ENCODE data around the gene ATG4D.

Gene ATG4D

DNA sequence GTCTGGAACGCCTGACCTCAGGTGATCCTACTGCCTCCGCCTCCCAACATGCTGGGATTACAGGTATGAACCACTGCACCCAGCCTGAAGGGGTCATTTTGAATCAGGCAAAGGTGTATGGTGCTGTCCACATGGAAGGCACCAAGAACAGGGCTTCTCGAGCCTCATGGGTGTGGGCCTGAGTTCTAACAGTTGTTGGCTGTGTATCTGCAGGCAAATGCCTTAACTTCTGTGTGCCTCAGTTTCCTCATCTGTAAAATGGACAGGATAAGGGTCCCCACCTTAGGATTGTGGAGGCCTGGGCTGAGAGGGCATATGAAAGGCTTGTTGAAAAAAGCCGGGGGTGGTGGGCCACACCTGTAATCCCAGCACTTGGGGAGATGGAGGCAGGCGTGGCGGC lies 34.2 kb downstream of the ATG4D start:
- H3K14ac ChIP-seq (ENCODE audit: low read length in 2 of 2), result no peak overlapping the region
- peaks cover 0 to 7% of the 10 kb centered on the region in 2 experiments for H3K27me3 ChIP-seq (ENCODE audit: control insufficient read depth in 1 of 2, insufficient read depth in 1 of 2, low read length in 2 of 2)
- H2BK5ac ChIP-seq (ENCODE audit: low read depth, low read length, poor library complexity, severe bottlenecking), result no peak overlapping the region
- no peak overlapping the region for H3K18ac ChIP-seq (ENCODE audit: low read depth in 1 of 2, low read length in 2 of 2)
- no peak overlapping the region for H3K4me3 ChIP-seq (ENCODE audit: insufficient read depth in 1 of 2, low read depth in 1 of 2, low read length in 2 of 2)
- H3K4ac ChIP-seq (ENCODE audit: low read depth in 1 of 2, low read length in 2 of 2), result no peak overlapping the region
- H2AFZ ChIP-seq (ENCODE audit: low read depth, low read length), result no peak overlapping the region
- H3K27ac ChIP-seq (ENCODE audit: low read length, poor library complexity, severe bottlenecking), result no peak overlapping the region
- peaks cover 6% of the 10 kb centered on the region for H3K79me1 ChIP-seq (replicated peaks; ENCODE audit: low read length, poor library complexity, severe bottlenecking)
- no peak overlapping the region for H2BK120ac ChIP-seq (ENCODE audit: low read depth, low read length)
- 95% methylated on average over 6 of the region's 6 CpGs for WGBS
- no peak overlapping the region for H4K91ac ChIP-seq (ENCODE audit: low read length)
- no peak overlapping the region for H4K8ac ChIP-seq (ENCODE audit: low read length)
- no peak overlapping the region for H3K4me2 ChIP-seq (ENCODE audit: low read length, poor library complexity, severe bottlenecking)
- no peaks in the 10 kb centered on the region for H3K9me3 ChIP-seq (ENCODE audit: control insufficient read depth, low read length)
- H3K4me1 ChIP-seq (ENCODE audit: control insufficient read depth, insufficient read depth, low read depth, low read length), result peaks cover 9% of the 10 kb centered on the region
- no peak overlapping the region for H3K23ac ChIP-seq (ENCODE audit: low read length in 2 of 2)
- H2BK15ac ChIP-seq (ENCODE audit: low read depth, poor library complexity, severe bottlenecking), result no peak overlapping the region
- H2AK5ac ChIP-seq (ENCODE audit: low read length, severe bottlenecking), result no peak overlapping the region
- H3K36me3 ChIP-seq (ENCODE audit: control insufficient read depth in 1 of 2, insufficient read depth in 2 of 2, low read depth in 1 of 2, low read length in 2 of 2), result no peaks in the 10 kb centered on the region
- H3K9ac ChIP-seq (ENCODE audit: low read length), result no peak overlapping the region
- H2BK12ac ChIP-seq (ENCODE audit: low read length in 2 of 2), result no peak overlapping the region
- no peak for DNase-seq

DNA sequence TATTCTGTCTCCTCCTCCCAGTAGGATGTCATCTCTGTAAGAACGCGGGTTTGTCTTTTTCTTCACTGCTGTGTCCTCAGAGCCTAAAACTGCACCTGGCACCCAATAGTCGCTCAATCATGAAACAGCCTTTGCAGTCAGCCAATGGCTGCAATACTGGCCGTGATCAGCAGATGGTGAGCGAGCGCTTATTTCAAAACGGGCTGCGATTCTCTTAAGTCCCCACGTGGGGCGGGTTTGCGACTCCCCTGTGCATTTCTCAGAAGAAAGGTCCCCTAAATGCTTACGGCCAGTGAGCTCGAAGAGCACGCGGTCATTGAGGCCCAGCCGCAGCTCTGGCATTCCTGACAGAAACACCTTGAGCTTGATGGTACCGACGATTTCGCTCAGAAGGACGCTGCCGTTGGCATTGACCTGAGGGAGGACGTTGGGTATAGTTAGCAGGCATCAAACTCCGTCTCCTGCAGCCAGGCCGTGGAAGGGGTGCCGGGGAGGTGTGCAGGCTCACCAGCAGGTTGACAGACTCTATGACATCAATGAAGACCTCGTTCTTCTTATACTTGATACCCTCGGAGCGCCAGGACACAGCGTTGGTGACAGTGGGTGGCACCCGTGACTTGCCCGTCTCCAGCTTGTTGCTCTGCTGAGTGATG lies 37.4 kb downstream of the ATG4D start:
- H3K23ac ChIP-seq (ENCODE audit: low read length in 2 of 2), result no peak overlapping the region
- peak; percentile 89 for DNase-seq
- H2AK5ac ChIP-seq (ENCODE audit: low read length, severe bottlenecking), result no peak overlapping the region
- H2BK120ac ChIP-seq (ENCODE audit: low read depth, low read length), result no peak overlapping the region
- no peaks in the 10 kb centered on the region for H3K36me3 ChIP-seq (ENCODE audit: control insufficient read depth in 1 of 2, insufficient read depth in 2 of 2, low read depth in 1 of 2, low read length in 2 of 2)
- peak overlapping the region in 1 of 2 experiments; percentile 71 for H3K4me3 ChIP-seq (ENCODE audit: insufficient read depth in 1 of 2, low read depth in 1 of 2, low read length in 2 of 2)
- H3K27ac ChIP-seq (ENCODE audit: low read length, poor library complexity, severe bottlenecking), result no peak overlapping the region
- H3K9me3 ChIP-seq (ENCODE audit: control insufficient read depth, low read length), result no peaks in the 10 kb centered on the region
- H3K18ac ChIP-seq (ENCODE audit: low read depth in 1 of 2, low read length in 2 of 2), result no peak overlapping the region
- peak overlapping the region; percentile 12 for H2BK15ac ChIP-seq (ENCODE audit: low read depth, poor library complexity, severe bottlenecking)
- H2BK12ac ChIP-seq (ENCODE audit: low read length in 2 of 2), result no peak overlapping the region
- peaks cover 5 to 19% of the 10 kb centered on the region in 2 experiments for H3K27me3 ChIP-seq (ENCODE audit: control insufficient read depth in 1 of 2, insufficient read depth in 1 of 2, low read length in 2 of 2)
- H3K4me2 ChIP-seq (ENCODE audit: low read length, poor library complexity, severe bottlenecking), result peak overlapping the region; percentile 51
- no peaks in the 10 kb centered on the region for H3K79me1 ChIP-seq (replicated peaks; ENCODE audit: low read length, poor library complexity, severe bottlenecking)
- H2BK5ac ChIP-seq (ENCODE audit: low read depth, low read length, poor library complexity, severe bottlenecking), result no peak overlapping the region
- H4K91ac ChIP-seq (ENCODE audit: low read length), result peak overlapping the region; percentile 27
- H4K8ac ChIP-seq (ENCODE audit: low read length), result peak overlapping the region; percentile 7
- WGBS, result 49% methylated on average over 31 of the region's 31 CpGs
- H3K9ac ChIP-seq (ENCODE audit: low read length), result peak overlapping the region; percentile 63
- H3K4ac ChIP-seq (ENCODE audit: low read depth in 1 of 2, low read length in 2 of 2), result no peak overlapping the region
- H2AFZ ChIP-seq (ENCODE audit: low read depth, low read length), result no peak overlapping the region
- no peak overlapping the region for H3K14ac ChIP-seq (ENCODE audit: low read length in 2 of 2)
- peaks cover 9% of the 10 kb centered on the region for H3K4me1 ChIP-seq (ENCODE audit: control insufficient read depth, insufficient read depth, low read depth, low read length)

DNA sequence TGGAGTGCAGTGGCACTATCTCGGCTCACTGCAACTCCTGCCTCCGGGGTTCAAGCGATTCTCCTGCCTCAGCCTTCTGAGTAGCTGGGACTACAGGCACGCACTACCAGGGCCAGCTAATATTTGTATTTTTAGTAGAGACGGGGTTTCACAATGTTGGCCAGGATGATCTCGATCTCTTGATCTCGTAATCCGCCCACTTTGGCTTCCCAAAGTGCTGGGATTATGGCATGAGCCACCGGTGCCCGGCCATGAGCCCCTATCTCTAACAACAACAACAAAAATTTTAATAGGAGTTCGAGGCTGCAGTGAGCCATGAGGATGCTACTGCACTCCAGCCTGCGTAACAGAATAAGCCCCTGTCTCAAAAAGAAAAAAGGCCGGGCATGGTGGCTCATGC lies 38.4 kb downstream of the ATG4D start:
- Histone ChIP-seq H3K27ac (ENCODE audit: low read length, poor library complexity, severe bottlenecking) (no peak overlapping the region), H3K9ac (ENCODE audit: low read length) (no peak overlapping the region), H3K14ac (ENCODE audit: low read length in 2 of 2) (no peak overlapping the region), H2BK15ac (ENCODE audit: low read depth, poor library complexity, severe bottlenecking) (no peak overlapping the region), H3K4ac (ENCODE audit: low read depth in 1 of 2, low read length in 2 of 2) (no peak overlapping the region), H3K18ac (ENCODE audit: low read depth in 1 of 2, low read length in 2 of 2) (no peak overlapping the region), H2BK120ac (ENCODE audit: low read depth, low read length) (no peak overlapping the region), H3K4me3 (ENCODE audit: insufficient read depth in 1 of 2, low read depth in 1 of 2, low read length in 2 of 2) (no peak overlapping the region), H2BK12ac (ENCODE audit: low read length in 2 of 2) (no peak overlapping the region), H3K27me3 (ENCODE audit: control insufficient read depth in 1 of 2, insufficient read depth in 1 of 2, low read length in 2 of 2) (peaks cover 13 to 26% of the 10 kb centered on the region in 2 experiments), H3K79me1 (replicated peaks; ENCODE audit: low read length, poor library complexity, severe bottlenecking) (no peaks in the 10 kb centered on the region), H4K8ac (ENCODE audit: low read length) (no peak overlapping the region), H3K4me1 (ENCODE audit: control insufficient read depth, insufficient read depth, low read depth, low read length) (peaks cover 6% of the 10 kb centered on the region), H3K36me3 (ENCODE audit: control insufficient read depth in 1 of 2, insufficient read depth in 2 of 2, low read depth in 1 of 2, low read length in 2 of 2) (no peaks in the 10 kb centered on the region), H2AK5ac (ENCODE audit: low read length, severe bottlenecking) (no peak overlapping the region), H4K91ac (ENCODE audit: low read length) (no peak overlapping the region), H3K9me3 (ENCODE audit: control insufficient read depth, low read length) (no peaks in the 10 kb centered on the region), H3K23ac (ENCODE audit: low read length in 2 of 2) (no peak overlapping the region), H3K4me2 (ENCODE audit: low read length, poor library complexity, severe bottlenecking) (no peak overlapping the region), H2BK5ac (ENCODE audit: low read depth, low read length, poor library complexity, severe bottlenecking) (no peak overlapping the region), H2AFZ (ENCODE audit: low read depth, low read length) (no peak overlapping the region)
- DNase-seq, result no peak
- WGBS, result 95% methylated on average over 11 of the region's 13 CpGs

DNA sequence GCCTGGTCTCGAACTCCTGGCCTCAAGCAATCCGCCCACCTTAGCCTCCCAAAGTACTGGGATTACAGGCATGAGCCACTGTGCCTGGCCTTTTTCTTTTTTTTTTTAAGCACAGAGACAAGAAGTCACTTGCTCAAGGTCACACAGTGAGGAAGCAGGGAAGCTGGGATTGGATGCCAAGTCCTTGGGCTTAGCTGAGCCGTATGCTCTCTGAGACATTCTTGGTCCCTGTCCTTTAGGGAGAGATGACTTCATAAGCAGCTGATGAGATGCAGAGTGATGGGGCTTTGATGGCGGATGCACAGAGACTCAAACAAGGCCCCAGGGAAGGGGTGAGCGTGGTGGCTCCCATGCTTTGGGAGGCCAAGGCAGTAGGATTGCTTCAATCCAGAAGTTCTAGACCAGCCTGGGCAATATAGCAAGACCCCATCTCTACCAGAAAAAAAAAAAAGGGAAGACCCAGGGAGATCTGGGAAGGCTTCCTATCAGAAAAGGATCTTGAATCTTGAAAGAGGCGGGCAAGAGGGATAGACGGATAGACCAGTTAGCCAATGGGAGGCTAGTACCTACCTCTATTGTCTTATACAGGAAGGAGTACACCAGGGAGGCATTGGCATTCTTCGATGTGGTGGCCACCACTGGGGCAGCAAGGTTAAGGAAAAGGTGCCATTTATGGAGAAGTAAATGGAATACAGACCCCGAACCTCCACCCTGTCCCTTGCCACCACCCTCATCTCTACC lies 39.5 kb downstream of the ATG4D start:
- DNase-seq, result no peak
- Histone ChIP-seq H2AK5ac (ENCODE audit: low read length, severe bottlenecking) (no peak overlapping the region), H3K79me1 (replicated peaks; ENCODE audit: low read length, poor library complexity, severe bottlenecking) (no peaks in the 10 kb centered on the region), H3K27me3 (ENCODE audit: control insufficient read depth in 1 of 2, insufficient read depth in 1 of 2, low read length in 2 of 2) (peaks cover 24 to 37% of the 10 kb centered on the region in 2 experiments), H3K4me2 (ENCODE audit: low read length, poor library complexity, severe bottlenecking) (no peak overlapping the region), H3K9ac (ENCODE audit: low read length) (no peak overlapping the region), H3K23ac (ENCODE audit: low read length in 2 of 2) (no peak overlapping the region), H3K4me1 (ENCODE audit: control insufficient read depth, insufficient read depth, low read depth, low read length) (peaks cover 7% of the 10 kb centered on the region), H2BK12ac (ENCODE audit: low read length in 2 of 2) (no peak overlapping the region), H2AFZ (ENCODE audit: low read depth, low read length) (no peak overlapping the region), H3K14ac (ENCODE audit: low read length in 2 of 2) (no peak overlapping the region), H3K27ac (ENCODE audit: low read length, poor library complexity, severe bottlenecking) (no peak overlapping the region), H4K91ac (ENCODE audit: low read length) (no peak overlapping the region), H3K4ac (ENCODE audit: low read depth in 1 of 2, low read length in 2 of 2) (no peak overlapping the region), H3K18ac (ENCODE audit: low read depth in 1 of 2, low read length in 2 of 2) (no peak overlapping the region), H2BK5ac (ENCODE audit: low read depth, low read length, poor library complexity, severe bottlenecking) (no peak overlapping the region), H3K36me3 (ENCODE audit: control insufficient read depth in 1 of 2, insufficient read depth in 2 of 2, low read depth in 1 of 2, low read length in 2 of 2) (no peaks in the 10 kb centered on the region), H3K9me3 (ENCODE audit: control insufficient read depth, low read length) (no peaks in the 10 kb centered on the region), H2BK15ac (ENCODE audit: low read depth, poor library complexity, severe bottlenecking) (no peak overlapping the region), H2BK120ac (ENCODE audit: low read depth, low read length) (no peak overlapping the region), H4K8ac (ENCODE audit: low read length) (no peak overlapping the region), H3K4me3 (ENCODE audit: insufficient read depth in 1 of 2, low read depth in 1 of 2, low read length in 2 of 2) (no peak overlapping the region)
- WGBS, result 96% methylated on average over 8 of the region's 9 CpGs
